Superior temporal gyrus (tissue), 1 donor: Measurements from ENCODE around the gene KLHL24.
A peak's percentile ranks its signal among the peaks of the same experiment; 100 is the strongest.
"Not testable (repeated sequence)": the region's sequence is repeated elsewhere in the genome, so short reads cannot be mapped to it uniquely, and the experiment has no call there.

Experiments used
- DNase-seq: peaks from one replicate; pipeline ENCODE4 v3.0.0-alpha.2; 2016; ENCODE audit errors: extremely low spot score

Gene KLHL24, protein sequence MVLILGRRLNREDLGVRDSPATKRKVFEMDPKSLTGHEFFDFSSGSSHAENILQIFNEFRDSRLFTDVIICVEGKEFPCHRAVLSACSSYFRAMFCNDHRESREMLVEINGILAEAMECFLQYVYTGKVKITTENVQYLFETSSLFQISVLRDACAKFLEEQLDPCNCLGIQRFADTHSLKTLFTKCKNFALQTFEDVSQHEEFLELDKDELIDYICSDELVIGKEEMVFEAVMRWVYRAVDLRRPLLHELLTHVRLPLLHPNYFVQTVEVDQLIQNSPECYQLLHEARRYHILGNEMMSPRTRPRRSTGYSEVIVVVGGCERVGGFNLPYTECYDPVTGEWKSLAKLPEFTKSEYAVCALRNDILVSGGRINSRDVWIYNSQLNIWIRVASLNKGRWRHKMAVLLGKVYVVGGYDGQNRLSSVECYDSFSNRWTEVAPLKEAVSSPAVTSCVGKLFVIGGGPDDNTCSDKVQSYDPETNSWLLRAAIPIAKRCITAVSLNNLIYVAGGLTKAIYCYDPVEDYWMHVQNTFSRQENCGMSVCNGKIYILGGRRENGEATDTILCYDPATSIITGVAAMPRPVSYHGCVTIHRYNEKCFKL

DNA sequence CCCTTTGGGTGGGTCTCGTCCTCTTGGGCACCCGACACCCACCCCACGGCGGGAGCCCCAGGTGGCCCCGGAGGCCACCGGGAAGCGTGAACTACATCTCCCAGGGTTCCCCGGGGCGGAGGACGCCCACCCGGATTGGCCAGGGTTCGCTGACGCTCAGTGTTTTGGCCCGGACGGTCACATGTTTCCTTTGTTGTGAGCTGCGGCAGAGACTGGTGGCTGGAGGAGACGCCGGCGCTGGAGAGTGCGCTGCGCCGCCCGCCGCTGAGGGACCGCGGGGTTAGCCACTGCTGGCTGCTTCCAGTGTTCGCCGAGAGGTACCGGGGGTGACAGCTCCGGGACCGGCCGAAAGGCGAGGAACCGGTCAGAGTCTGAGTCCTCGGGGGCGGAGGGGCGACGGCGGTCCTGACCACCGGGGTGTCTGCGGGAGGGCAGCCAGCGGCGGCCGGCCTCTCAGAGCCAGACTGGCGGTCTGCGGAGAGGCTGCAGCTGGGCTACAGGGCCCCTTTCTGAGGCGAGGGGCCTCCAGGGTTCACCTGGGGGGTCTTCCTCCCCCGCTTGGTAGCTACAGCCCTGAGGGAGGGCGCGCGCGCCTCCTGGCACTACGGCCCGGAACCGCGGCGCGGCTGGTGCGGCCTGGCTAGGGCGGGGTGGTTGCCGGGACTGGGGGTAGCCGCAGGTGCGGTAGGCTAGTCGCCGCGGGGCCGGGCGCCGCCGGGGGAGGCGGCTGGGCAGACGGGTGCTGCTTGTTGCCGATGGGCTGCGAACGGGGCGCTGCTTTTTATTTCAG lies at the start of gene KLHL24:
KLHL24 (plus strand) TSS at position 193 of the 790 bp plus-strand sequence. CDS start 14,734 bp downstream, outside the sequence.
- DNase-seq, result peak; percentile 98

DNA sequence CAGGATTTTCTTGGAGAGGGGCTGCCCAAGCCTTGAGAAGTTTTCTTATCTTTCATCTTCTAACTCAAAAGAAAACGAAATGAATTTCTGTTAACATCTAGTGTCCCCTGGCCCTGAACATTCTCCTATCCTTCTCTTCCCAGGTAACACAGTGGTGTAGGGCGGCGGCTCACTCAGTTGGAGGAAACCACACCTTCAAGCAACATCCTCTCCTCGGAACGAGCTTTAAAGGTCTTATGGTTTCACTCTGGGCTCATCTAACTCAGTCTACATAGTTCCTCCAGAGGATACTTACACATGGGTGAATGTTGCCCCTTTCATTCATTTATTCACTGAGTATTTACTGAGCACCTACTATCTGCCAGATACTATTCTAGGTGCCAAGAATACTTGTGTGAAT lies 48.9 kb upstream of the KLHL24 start:
- DNase-seq, result no peak

DNA sequence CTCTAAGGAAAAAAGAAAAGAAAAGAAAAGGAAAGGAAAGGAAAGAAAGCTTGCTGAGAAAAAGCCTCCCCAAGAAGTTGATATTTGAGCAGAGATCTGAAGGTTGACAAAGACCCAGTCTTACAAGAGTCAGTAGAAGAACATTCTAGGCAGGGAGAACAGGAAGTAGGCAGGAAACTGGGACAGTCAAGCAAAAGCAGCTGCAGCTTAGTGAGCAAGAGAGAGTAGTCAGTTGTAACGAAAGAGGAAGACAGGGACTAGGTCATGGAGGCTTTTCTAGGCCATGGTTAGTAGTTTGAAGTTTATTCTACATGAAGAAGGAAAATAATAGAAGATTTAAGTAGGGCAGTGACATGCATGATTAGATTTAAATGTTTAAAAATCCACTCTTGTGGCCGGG lies 48.1 kb upstream of the KLHL24 start:
- DNase-seq, result no peak

DNA sequence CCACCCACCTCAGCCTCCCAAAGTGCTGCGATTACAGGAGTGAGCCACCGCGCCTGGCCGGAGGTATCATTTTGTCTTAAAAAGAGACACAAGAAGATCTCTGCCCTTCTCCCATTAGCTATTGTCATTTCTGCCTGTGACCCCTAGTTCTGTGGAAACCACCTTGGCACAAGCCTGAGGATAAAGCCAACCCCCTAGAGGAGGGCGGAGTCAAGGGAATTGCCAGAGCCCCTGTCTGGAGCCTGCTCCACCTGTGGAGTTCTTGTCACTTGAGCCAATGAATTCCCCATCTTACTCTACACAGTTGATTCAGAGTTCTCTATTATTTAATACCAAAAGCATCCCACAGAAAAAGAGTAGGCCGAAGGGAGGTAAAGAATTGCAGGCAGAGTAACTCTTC lies 45.0 kb upstream of the KLHL24 start:
- no peak for DNase-seq

DNA sequence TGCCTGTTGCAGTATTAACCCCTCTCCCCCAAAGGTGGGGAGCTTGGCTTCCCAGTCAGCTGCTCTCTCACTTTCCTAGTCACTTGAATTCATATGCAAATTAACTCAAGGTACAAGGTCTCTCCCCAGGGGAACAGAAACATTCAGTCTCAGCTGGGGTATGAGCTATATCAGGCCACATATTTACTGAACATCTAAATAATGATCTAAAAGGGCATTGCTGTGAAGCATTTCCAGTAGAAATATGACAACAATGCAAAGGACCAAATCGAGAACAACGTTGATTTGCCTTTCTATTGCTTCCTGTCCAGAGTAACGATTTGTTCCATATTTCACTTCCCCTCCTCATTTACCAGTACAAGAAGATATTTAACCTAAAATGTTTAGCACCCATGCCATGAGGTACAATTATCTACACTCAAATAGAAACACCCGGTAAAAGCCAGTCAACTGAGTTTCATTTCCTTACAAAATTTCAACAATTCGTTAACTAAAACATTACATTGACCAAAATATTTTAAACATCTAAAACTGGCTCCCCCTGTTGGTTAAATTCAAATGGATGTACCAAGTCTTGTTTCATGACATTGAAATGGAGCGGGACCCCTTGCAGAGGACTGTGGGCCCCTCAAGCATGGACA lies 43.4 kb upstream of the KLHL24 start:
- no peak for DNase-seq

DNA sequence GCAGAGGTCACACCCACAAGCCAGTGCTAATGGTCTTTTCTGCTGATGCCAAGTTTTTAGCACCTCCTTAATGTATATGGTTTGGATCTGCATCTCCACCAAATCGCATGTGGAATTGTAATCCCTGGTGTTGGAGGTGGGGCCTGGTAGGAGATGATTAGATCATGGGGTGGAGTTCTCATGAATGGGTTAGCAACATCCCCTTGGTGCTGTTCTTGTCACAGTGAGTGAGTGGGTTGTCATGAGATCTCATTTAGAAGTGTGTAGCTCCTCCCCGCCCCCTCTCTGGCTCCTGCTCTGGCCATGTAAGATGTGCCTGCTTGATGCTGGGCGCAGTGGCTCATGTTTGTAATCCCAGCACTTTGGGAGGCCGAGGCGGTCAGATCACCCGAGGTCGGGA lies 42.6 kb upstream of the KLHL24 start:
- DNase-seq, result no peak

DNA sequence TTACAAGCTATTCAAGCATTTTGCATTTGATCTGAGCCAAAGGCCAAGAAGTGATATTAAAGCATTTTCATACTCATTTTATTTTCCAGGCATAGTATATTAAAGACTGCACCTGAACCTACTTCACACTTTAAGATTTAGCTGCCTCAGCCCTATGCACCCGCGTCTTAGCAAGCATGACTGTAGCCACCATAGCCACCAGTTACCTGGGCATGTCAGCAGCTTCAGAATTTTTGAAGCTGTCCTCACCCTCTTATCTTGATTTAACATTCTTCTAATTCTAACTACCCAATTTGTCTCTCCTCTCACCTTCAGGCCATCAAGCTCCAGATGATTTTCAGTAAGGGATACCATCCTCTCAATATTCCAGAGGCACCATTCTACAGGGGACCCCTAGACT lies 40.8 kb upstream of the KLHL24 start:
- DNase-seq, result no peak

DNA sequence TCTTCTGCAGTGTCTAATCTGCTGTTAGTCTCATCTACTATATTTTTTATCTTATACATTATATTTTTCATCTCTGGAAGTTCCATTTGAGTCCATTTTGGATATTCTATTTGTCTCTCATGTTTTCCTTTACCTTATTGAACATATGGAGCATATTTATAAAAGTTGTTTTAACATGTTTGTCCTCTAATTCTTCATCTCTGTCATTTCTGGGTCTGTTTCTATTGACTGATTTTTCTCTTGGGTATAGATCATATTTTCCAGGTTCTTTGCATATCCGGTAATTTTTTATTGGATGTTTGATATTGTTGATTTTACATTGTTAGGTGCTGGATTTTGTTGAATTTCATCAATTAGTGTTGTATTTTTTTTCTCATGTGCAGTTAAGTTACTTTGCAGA lies 37.5 kb upstream of the KLHL24 start:
- DNase-seq, result no peak

DNA sequence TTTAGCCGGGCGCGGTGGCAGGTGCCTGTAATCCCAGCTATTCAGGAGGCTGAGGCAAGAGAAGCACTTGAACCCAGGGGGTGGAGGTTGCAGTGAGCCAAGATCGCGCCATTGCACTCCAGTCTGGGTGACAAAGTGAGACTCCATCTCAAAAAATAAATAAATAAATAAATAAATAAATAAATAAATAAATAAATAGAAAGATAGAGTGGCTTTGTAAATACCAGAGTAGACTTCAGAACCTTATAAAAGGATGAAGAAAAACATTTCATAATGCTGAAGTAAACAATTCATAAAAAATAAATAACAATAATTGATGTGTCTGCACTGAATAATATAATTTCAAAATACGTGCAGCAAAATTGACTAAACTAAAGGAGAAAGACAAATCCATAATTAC lies 24.1 kb upstream of the KLHL24 start:
- not testable (repeated sequence) for DNase-seq

DNA sequence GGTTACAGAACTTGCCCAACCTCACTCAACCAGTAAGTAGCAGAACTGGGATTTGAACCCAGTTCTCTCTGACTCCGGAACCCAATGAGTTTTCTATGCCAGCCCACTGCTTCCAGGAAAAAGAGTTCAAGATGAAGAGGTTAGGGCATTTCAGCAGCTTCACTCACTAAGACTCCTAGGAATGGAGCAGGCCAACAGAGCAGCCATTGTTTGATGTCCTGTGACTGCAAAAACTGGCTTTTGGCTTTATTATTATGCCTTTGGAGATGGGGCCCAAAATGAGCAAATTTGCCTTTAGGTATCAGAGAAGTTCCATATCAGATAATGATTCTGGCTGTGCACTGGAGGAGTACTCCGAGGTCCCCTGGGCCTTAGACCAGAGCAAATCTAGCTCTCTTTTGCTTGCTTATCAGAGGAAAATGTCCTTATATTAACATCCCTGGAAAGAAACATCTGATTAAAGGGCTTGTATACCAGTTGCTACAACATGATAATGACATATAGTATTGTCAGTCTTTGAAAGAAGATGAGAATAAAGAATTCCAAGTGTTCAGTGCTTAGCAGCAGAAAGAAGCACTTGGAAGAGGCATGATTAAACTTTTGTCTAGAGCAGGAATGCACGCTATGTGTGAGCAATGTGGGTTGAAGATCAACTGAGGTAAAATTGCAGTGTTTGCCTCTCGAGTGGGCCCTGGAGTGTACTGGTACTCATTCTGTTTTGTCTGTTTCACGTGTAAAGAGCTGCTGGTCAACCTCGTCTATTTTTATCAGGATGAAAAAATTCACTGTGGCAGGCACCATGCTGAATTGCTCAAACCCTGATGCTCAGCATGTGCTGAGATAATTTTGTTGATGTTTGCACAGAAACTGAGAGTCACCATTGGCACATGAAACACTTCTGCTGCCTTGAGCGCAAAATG lies 21.8 kb upstream of the KLHL24 start:
- DNase-seq, result peak; percentile 23

DNA sequence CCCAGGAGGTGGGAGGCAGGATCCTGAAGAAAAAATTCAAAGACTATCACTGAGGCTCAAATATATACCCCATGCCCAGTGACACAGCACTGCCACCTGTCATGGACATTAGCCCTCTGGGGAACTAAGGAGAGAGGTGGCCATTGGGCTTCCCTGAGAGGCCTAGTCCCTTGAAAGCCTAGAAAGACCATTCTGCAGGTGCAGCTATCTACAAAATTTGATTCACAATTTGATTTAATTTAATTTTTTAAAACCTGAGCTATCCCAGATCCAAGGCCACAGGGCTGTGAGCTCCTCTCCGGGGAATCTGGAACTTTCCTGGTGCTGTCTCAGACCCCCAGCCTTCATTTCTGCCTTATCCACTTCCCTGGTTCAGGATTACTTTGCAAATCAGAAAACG lies 16.9 kb upstream of the KLHL24 start:
- no peak for DNase-seq

DNA sequence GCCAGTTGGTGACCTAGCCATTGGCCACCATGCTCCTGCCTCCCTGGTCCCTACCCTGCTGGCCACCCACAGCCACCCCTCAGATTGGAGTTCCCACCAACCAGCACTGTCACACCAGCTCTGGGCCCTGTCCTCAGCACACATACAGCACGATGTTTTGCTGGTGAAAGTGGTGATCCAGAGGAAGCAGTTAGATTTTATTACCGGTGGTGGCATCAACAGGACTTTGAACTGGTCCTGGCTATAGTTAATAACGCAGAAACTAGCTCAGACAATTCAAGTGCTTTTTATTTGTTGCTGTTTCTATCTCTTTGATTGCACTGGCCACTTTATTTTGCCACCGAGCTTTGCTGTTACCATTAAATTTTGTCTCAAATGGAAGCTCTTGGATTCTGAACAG lies 16.4 kb upstream of the KLHL24 start:
- DNase-seq, result no peak

DNA sequence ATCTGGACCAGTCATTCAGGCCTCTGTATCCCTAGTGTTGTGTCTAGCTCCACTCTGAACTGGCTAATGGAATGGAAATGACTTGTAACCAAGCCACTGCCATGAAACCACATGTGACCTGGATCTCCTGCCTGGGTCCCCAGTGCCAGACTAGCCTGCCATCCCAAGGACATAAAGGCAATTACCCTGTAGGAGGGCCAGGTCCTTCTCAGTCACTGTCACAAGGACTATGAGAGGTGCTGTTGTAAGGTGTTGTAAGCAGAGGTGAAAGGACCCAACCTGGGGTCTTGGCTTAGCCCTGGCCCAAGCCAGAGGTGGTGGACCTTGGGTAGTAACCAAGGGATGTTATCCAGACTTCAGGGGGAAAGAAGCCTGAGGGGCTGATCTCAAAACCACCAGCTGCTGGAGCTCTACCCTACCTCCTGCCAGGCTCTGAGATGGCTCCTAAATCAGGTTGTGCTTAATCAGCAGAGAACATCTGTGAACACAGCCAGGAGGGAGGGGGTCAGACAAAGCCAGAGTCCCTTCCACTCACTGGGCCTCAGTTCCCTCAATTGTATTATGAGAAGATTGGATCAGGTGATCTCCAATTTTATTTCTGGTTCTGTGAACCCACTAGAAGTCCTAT lies 15.7 kb upstream of the KLHL24 start:
- no peak for DNase-seq

DNA sequence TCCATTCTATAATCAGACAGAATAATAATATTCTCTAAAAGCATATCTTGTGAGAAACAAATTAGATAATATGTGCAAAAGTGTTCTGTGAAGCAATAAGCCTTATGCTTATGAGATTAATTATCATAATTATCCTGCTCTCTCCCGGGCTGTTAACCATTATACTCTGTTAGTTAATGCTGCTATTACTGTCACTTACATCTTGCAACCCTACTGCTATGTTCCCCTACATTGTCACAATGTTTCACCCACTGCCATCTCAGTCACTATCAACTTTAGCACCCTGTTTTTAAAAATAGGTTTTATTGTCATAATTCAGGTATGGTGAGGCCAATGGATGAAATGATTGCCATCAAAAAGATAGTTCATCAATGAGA lies 15.2 kb upstream of the KLHL24 start:
- no peak for DNase-seq

DNA sequence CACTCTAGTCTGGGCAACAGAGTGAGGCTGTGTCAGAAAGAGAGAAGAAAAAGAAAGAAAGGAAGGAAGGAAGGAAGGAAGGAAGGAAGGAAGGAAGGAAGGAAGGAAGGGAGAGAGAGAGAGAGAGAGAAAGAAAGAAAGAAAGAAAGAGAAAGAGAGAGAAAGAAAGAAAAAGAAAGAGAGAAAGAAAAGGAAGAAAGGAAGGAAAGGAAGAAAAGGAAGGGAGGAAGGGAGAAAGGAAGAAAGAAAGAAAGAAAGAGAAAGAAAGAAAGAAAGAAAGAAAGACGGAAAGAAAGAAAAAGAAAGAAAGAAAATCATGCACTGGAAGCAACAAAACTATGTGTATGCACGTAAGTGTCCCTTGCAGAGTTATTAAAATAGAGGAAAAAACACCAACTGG lies 12.9 kb upstream of the KLHL24 start:
- not testable (repeated sequence) for DNase-seq

DNA sequence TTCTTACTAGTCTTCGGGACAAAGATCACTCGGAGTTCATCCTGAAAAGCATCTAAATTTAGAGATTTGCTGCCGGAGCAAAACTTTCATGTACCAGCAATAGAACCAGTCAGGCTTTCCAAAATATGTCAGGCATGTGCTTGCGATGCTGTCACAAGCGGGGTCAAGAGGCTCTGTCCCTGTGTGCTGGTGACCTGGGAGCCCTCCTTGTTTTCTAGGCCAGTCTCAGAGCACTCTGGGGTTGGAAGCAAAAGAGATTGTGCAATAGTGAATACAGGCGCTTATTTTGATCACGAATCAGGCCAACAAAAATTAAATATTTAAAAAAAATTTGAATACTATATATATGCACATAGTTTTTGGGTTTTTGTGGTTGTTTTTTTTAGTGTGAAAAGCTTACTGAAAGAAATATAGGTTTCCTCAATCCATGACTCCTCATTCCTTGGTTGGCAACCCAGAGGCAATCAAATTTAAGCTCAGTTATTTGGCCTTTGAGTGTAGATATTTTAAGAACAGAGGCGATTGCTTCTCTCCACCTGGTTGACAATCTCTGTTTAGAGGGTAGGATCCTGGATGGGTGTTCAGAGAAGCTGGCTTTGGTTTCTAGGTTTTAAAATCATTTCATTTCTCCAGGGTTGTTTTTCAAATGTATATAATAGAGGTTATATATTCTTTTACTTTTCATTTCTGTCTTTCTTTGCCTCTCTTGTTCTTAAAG lies 8.4 kb upstream of the KLHL24 start:
- no peak for DNase-seq

DNA sequence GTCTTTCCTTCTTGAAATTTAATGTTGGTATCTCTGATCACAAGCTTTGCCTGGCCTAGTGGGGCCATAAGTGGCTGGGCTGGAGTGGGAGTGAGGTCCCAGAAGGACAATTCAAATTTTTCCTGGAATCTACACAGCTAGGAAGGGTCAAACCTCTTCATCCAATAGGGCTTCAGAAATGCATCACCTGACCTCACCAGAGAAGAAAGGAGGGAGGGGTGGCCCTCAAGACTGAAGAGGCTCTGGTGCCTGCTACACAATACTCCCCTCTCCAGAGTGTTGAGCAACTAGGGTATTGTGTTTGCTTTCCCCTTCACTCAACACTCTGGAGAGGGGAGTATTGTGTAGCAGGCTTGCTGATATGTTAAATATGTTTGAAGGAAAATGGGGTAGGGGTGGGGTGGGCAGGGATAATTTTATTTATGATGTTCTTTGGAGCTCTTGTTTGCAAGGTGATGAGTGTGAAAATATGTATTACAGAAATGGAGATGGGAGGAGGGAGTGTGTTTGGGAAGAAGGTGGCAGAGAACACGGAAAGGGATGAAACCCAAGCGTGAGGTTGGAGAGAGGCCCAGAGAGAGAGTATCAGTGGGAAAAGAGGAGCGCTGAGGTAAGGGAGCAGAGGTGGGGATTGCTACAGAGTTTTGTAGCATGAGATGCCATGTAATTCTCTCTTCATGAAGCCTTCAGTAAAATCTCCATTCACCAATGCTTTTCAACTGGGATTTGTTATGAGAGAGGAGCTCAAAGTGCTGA lies 5.7 kb upstream of the KLHL24 start:
- DNase-seq, result no peak

DNA sequence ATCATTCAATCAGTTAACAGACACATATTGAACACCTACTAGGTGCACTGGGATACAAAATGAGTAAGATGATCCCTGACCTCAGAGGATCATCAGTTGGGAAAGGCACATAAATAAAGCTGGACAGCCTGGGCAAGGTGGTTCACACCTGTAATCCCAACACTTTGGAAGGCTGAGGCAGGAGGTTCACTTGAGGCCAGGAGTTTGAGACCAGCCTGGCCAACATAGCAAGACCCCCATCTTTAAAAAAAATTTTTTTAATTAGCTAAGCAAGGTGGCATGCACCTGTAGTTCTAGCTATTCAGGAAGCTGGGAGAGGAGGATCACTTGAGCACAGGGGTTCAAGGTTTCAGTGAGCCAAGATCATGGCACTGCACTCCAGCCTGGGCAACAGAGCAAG lies 3.7 kb upstream of the KLHL24 start:
- no peak for DNase-seq

DNA sequence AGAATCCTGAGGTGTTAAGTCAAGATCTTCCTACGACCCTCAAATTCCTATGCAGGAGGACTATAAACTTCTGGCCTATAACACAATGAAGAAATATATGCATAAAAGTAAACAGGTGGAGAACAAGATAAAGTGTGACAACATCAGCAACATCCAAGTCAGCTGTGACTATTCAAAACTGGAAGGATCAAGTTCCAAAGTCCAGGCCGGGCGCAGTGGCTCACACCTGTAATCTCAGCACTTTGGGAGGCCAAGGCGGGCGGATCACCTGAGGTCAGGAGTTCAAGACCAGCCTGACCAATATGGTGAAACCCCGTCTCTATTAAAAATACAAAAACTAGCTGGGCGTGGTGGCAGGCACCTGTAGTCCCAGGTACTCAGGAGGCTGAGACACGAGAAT lies 2.7 kb upstream of the KLHL24 start:
- not testable (repeated sequence) for DNase-seq
